ENCODE results near the gene RNF14.

The RNF14 gene

DNA sequence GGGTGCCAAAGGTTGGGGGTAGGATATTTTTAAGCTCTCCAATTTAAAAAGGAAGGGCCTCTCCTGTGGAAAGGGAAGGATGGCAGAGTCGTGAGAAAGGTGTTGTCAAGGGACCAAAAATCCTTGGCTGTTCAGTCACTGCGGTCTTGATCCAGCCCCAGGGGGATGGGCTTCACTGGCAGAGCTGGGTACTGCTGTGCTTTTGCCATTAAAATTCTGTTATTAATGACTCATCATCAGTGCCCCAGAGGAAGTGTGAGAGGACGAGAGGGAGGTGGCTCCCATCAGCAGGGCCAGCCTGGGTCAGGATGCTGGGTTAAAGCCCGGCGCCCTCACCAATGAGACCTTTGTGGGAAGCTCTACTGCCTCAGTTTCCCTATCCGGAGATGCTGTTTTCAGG lies 27.6 kb upstream of the RNF14 start:
- no peaks in the 10 kb centered on the region for H3K9me2 ChIP-seq (ENCODE audit: low read depth, low read length)
- H3K9me3 ChIP-seq (ENCODE audit: low read length): no peaks in the 10 kb centered on the region
- H3K27ac ChIP-seq (ENCODE audit: low read depth, low read length, poor library complexity, severe bottlenecking): no peak overlapping the region
- H3F3A ChIP-seq (ENCODE audit: insufficient read depth, low read length): no peaks in the 10 kb centered on the region
- H4K20me1 ChIP-seq (ENCODE audit: insufficient read depth, low read length): no peaks in the 10 kb centered on the region
- no peaks in the 10 kb centered on the region for H3K79me2 ChIP-seq (ENCODE audit: insufficient read depth, low read length)
- no peak overlapping the region for H3K4me3 ChIP-seq (ENCODE audit: low read depth, low read length, poor library complexity, severe bottlenecking)
- no peak overlapping the region for H3K9ac ChIP-seq (ENCODE audit: low read length)
- no peaks in the 10 kb centered on the region for H3K4me1 ChIP-seq (ENCODE audit: insufficient read depth, low read length, severe bottlenecking)
- H3K36me3 ChIP-seq (ENCODE audit: insufficient read depth, low read length): peaks cover 25% of the 10 kb centered on the region
- no peak overlapping the region for H3K4me2 ChIP-seq (ENCODE audit: low read length)
- no peak overlapping the region for H2AFZ ChIP-seq (ENCODE audit: low read length)
- TF ChIP-seq EZH2 (IDR thresholded peaks at IDR 0.05; ENCODE audit: borderline replicate concordance, low read length): no peak
- TF ChIP-seq, protein P1, sequence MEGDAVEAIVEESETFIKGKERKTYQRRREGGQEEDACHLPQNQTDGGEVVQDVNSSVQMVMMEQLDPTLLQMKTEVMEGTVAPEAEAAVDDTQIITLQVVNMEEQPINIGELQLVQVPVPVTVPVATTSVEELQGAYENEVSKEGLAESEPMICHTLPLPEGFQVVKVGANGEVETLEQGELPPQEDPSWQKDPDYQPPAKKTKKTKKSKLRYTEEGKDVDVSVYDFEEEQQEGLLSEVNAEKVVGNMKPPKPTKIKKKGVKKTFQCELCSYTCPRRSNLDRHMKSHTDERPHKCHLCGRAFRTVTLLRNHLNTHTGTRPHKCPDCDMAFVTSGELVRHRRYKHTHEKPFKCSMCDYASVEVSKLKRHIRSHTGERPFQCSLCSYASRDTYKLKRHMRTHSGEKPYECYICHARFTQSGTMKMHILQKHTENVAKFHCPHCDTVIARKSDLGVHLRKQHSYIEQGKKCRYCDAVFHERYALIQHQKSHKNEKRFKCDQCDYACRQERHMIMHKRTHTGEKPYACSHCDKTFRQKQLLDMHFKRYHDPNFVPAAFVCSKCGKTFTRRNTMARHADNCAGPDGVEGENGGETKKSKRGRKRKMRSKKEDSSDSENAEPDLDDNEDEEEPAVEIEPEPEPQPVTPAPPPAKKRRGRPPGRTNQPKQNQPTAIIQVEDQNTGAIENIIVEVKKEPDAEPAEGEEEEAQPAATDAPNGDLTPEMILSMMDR (IDR thresholded peaks at IDR 0.05; ENCODE audit: low read length): no peak
- no peaks in the 10 kb centered on the region for H3K27me3 ChIP-seq (ENCODE audit: insufficient read depth, low read length)

DNA sequence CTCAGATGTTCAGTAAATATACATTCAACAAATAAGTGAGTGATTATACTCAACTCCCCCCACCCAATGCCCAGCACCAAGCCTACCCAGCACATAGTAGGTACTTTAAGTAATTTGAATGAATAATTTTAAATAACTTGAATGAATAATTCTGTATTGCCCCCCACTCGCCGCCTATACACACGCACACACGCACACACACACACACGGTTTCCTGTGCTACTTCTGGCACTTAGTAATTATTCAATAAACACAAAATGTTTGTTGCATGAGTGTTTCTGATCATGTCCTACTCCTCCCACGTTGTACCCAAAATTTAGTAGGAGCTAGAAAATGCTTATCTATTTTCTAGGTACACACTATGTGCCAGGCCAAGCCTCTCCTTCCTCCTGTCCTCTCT lies 27.1 kb upstream of the RNF14 start:
- Histone ChIP-seq H3K9me3 (ENCODE audit: low read length) (no peaks in the 10 kb centered on the region), H3K79me2 (ENCODE audit: insufficient read depth, low read length) (no peaks in the 10 kb centered on the region), H3K4me3 (ENCODE audit: low read depth, low read length, poor library complexity, severe bottlenecking) (no peak overlapping the region), H3K9me2 (ENCODE audit: low read depth, low read length) (no peaks in the 10 kb centered on the region), H3K27ac (ENCODE audit: low read depth, low read length, poor library complexity, severe bottlenecking) (no peak overlapping the region), H3K9ac (ENCODE audit: low read length) (no peak overlapping the region), H3K4me1 (ENCODE audit: insufficient read depth, low read length, severe bottlenecking) (no peaks in the 10 kb centered on the region), H4K20me1 (ENCODE audit: insufficient read depth, low read length) (no peaks in the 10 kb centered on the region), H3F3A (ENCODE audit: insufficient read depth, low read length) (no peaks in the 10 kb centered on the region), H3K27me3 (ENCODE audit: insufficient read depth, low read length) (no peaks in the 10 kb centered on the region), H3K36me3 (ENCODE audit: insufficient read depth, low read length) (peaks cover 23% of the 10 kb centered on the region), H2AFZ (ENCODE audit: low read length) (no peak overlapping the region), H3K4me2 (ENCODE audit: low read length) (no peak overlapping the region)
- TF ChIP-seq, protein P1 (IDR thresholded peaks at IDR 0.05; ENCODE audit: low read length): no peak
- no peak for TF ChIP-seq EZH2 (IDR thresholded peaks at IDR 0.05; ENCODE audit: borderline replicate concordance, low read length)

DNA sequence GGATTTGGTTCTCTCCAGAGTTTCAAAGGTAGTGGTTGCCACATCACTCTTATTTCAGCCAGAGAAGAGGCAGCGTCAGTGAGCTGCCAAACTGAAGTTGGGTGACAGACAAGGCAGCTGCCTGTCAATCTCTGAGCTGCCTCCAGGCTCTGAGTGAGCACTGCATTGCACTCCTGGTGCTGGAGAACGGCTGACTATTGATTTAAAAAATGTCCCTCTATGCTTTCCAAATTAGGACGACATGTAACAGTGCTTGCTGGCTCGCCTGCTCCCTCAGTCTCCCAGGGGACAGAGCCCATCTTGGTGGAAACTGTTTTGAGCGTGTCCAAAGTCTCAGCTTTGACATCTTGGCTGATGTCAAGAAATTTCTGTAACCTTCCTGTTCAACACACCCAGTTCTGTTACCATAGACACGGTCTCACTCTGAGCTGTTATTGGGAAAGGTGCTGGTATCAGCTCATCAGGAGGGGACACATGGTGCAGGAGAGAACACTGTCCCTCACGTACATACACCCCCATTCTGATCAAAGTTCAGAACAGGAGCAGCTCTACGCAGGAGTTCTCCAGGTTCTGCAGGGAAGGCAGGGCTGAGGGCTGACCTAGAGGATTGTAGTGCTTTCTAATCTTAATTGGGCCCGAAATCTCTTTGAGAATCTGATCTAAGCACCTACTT lies 26.6 kb upstream of the RNF14 start:
- no peak overlapping the region for H3K4me2 ChIP-seq (ENCODE audit: low read length)
- H3K4me1 ChIP-seq (ENCODE audit: insufficient read depth, low read length, severe bottlenecking): no peaks in the 10 kb centered on the region
- H3F3A ChIP-seq (ENCODE audit: insufficient read depth, low read length): no peaks in the 10 kb centered on the region
- H3K4me3 ChIP-seq (ENCODE audit: low read depth, low read length, poor library complexity, severe bottlenecking): no peak overlapping the region
- no peak overlapping the region for H2AFZ ChIP-seq (ENCODE audit: low read length)
- no peaks in the 10 kb centered on the region for H3K9me2 ChIP-seq (ENCODE audit: low read depth, low read length)
- no peaks in the 10 kb centered on the region for H3K9me3 ChIP-seq (ENCODE audit: low read length)
- H3K36me3 ChIP-seq (ENCODE audit: insufficient read depth, low read length): peaks cover 17% of the 10 kb centered on the region; the same call in 1 of the 2 replicates
- H3K79me2 ChIP-seq (ENCODE audit: insufficient read depth, low read length): no peaks in the 10 kb centered on the region
- no peaks in the 10 kb centered on the region for H4K20me1 ChIP-seq (ENCODE audit: insufficient read depth, low read length)
- TF ChIP-seq EZH2 (IDR thresholded peaks at IDR 0.05; ENCODE audit: borderline replicate concordance, low read length): no peak
- TF ChIP-seq, protein P1 (IDR thresholded peaks at IDR 0.05; ENCODE audit: low read length): no peak
- H3K9ac ChIP-seq (ENCODE audit: low read length): no peak overlapping the region
- no peaks in the 10 kb centered on the region for H3K27me3 ChIP-seq (ENCODE audit: insufficient read depth, low read length)
- no peak overlapping the region for H3K27ac ChIP-seq (ENCODE audit: low read depth, low read length, poor library complexity, severe bottlenecking)

All from OCI-LY1 (cell line).